GM12892 (cell line): ENCODE data around the gene ZDHHC13.

Experiments used
- DNase-seq: peaks from one replicate; pipeline ENCODE4 v3.0.0; 2011; ENCODE audit not compliant: insufficient read length
- FAIRE-seq: peaks from 2 replicates; lab custom pipeline; 2011; peaks lifted over from hg19 to GRCh38; lab: Jason Lieb, UNC
- POLR2A ChIP-seq: IDR thresholded peaks from 2 replicates; pipeline ENCODE4 v1.6.1; 2011; ENCODE audit warnings: low read depth, low read length, control low read depth
- POLR2AphosphoS5 ChIP-seq: IDR thresholded peaks from 2 replicates; pipeline ENCODE4 v1.6.1; 2011; ENCODE audit warnings: low read depth, low read length, control low read depth
- TAF1 ChIP-seq: IDR thresholded peaks from 2 replicates; pipeline ENCODE4 v1.6.1; 2011; ENCODE audit warnings: low read depth, mild to moderate bottlenecking, control low read depth, low read length, borderline replicate concordance

ZDHHC13 gene

GRCh38 chr11:19145319-19145718, 28.4 kb downstream of the ZDHHC13 start:
- no peak for DNase-seq
- TF ChIP-seq POLR2AphosphoS5 (no peak), TAF1 (no peak), POLR2A (no peak)
- peak; percentile 24 for FAIRE-seq

GRCh38 chr11:19156892-19157291, 39.9 kb downstream of the ZDHHC13 start:
- no peak for DNase-seq
- no peak for FAIRE-seq
- no peak for TF ChIP-seq POLR2A
- no peak for TF ChIP-seq TAF1
- TF ChIP-seq POLR2AphosphoS5: no peak

GRCh38 chr11:19160847-19161246, 43.9 kb downstream of the ZDHHC13 start:
- FAIRE-seq (no peak), DNase-seq (no peak)
- no peak for TF ChIP-seq TAF1
- TF ChIP-seq POLR2A: no peak
- no peak for TF ChIP-seq POLR2AphosphoS5

- no peak for FAIRE-seq
- DNase-seq: no peak
- TF ChIP-seq TAF1: no peak
- no peak for TF ChIP-seq POLR2A
- no peak for TF ChIP-seq POLR2AphosphoS5
These were observed 44.7 kb downstream of the ZDHHC13 start for GRCh38 chr11:19161651-19162050.

- FAIRE-seq (no peak), DNase-seq (no peak)
- TF ChIP-seq POLR2A (no peak), TAF1 (no peak), POLR2AphosphoS5 (no peak)
These were observed 46.1 kb downstream of the ZDHHC13 start for GRCh38 chr11:19162951-19163505.

GRCh38 chr11:19163617-19164016, 46.6 kb downstream of the ZDHHC13 start:
- DNase-seq (no peak), FAIRE-seq (peak; percentile 27)

GRCh38 chr11:19164230-19164855, 47.4 kb downstream of the ZDHHC13 start:
- DNase-seq: no peak
- no peak for TF ChIP-seq POLR2A
- no peak for TF ChIP-seq POLR2AphosphoS5
- TF ChIP-seq TAF1: no peak
- no peak for FAIRE-seq

More at GRCh38 chr11:19163617-19164016, 46.6 kb downstream of the ZDHHC13 start:
- TF ChIP-seq POLR2A (no peak), TAF1 (no peak), POLR2AphosphoS5 (no peak)

- DNase-seq (no peak), FAIRE-seq (peak; percentile 70)
- TF ChIP-seq TAF1 (no peak), POLR2A (no peak), POLR2AphosphoS5 (no peak)
These were observed 47.9 kb downstream of the ZDHHC13 start for GRCh38 chr11:19164881-19165280.

GRCh38 chr11:19168090-19168489, 51.1 kb downstream of the ZDHHC13 start:
- no peak for FAIRE-seq

GRCh38 chr11:19173004-19173689, 56.2 kb downstream of the ZDHHC13 start:
- DNase-seq (no peak), FAIRE-seq (peak; percentile 44)
- TF ChIP-seq TAF1 (no peak), POLR2AphosphoS5 (no peak), POLR2A (no peak)

More at GRCh38 chr11:19168090-19168489, 51.1 kb downstream of the ZDHHC13 start:
- TF ChIP-seq POLR2AphosphoS5 (no peak), POLR2A (no peak), TAF1 (no peak)
- no peak for DNase-seq

- DNase-seq (no peak), FAIRE-seq (no peak)
- no peak for TF ChIP-seq POLR2AphosphoS5
- TF ChIP-seq POLR2A: no peak
- TF ChIP-seq TAF1: no peak
These were observed 57.1 kb downstream of the ZDHHC13 start for GRCh38 chr11:19173964-19174638.

GRCh38 chr11:19176629-19177186, 59.7 kb downstream of the ZDHHC13 start:
- FAIRE-seq (peak; percentile 48), DNase-seq (no peak)
- TF ChIP-seq POLR2AphosphoS5 (no peak), TAF1 (no peak), POLR2A (no peak)
